AG09319 (cell line): ENCODE results near the gene AVPR2.

Source experiments
- DNase-seq: peaks from one replicate; pipeline ENCODE4 v3.0.0-alpha.2; 2010; ENCODE audit warnings: low read depth; ENCODE audit errors: extremely low read depth
- CTCF ChIP-seq: IDR thresholded peaks from 2 replicates; pipeline ENCODE4 v1.5.1; 2011; ENCODE audit warnings: low read depth, mild to moderate bottlenecking, inconsistent platforms, low read length, moderate library complexity

AVPR2 gene

GRCh38 chrX:153867671-153868070, 36.8 kb upstream of the AVPR2 start:
- TF ChIP-seq CTCF: no peak
- DNase-seq: no peak

GRCh38 chrX:153868576-153869472, 35.6 kb upstream of the AVPR2 start:
- TF ChIP-seq CTCF: no peak
- DNase-seq: no peak

GRCh38 chrX:153869473-153870287, 34.8 kb upstream of the AVPR2 start:
- no peak for TF ChIP-seq CTCF
- no peak for DNase-seq

- no peak for DNase-seq
- no peak for TF ChIP-seq CTCF
Measured at GRCh38 chrX:153870288-153870690, 34.2 kb upstream of the AVPR2 start.

- no peak for TF ChIP-seq CTCF
- no peak for DNase-seq
Measured at GRCh38 chrX:153870791-153871360, 33.6 kb upstream of the AVPR2 start.

GRCh38 chrX:153871451-153871850, 33.0 kb upstream of the AVPR2 start:
- no peak for TF ChIP-seq CTCF
- no peak for DNase-seq
